Measurements from ENCODE around the gene ETFDH. TPM values are rescaled to one million over a fixed set of nuclear protein-coding genes. Genes with fewer than 3 reads are reported as not detected.
"Not testable (repeated sequence)": the region's sequence is repeated elsewhere in the genome, so short reads cannot be mapped to it uniquely, and the experiment has no call there.

The ETFDH gene
- polyA plus RNA-seq, 1 donor = 34.3 TPM

DNA sequence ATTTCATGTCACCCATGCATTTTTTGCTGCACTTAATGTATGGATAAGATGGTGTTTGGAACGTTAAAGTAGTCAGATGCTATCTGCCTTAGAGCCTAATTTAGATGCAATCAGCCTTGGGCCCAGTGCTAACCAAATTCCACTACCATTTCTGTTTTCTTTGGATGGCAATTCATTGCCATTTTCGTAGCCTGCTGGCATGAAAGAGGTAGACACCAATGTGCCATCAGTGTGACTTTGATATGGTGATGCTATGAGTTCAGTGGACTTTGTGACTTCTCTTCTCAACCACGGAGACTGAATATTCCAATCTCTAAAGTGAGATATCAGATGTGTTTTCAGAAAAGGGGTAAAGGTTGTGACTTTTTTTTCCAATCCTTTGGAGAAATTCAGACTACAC, 1.5 kb downstream of the ETFDH start:
- Histone ChIP-seq H3K36me3 (ENCODE audit: control insufficient read depth, insufficient read depth, low read length) (peaks cover 2% of the 10 kb centered on the region), H3K4me3 (ENCODE audit: low read length) (no peak overlapping the region), H3K4me1 (ENCODE audit: control insufficient read depth, insufficient read depth, low read length) (peaks cover 6% of the 10 kb centered on the region), H3K9me3 (ENCODE audit: control insufficient read depth, low read depth, low read length) (no peaks in the 10 kb centered on the region), H3K27me3 (ENCODE audit: control insufficient read depth, insufficient read depth, low read length) (no peaks in the 10 kb centered on the region), H3K27ac (ENCODE audit: low read length) (no peak overlapping the region)
- WGBS (ENCODE audit: insufficient coverage, low lambda C conversion rate) = 80% methylated on average over 2 of the region's 3 CpGs
- no peak for DNase-seq

DNA sequence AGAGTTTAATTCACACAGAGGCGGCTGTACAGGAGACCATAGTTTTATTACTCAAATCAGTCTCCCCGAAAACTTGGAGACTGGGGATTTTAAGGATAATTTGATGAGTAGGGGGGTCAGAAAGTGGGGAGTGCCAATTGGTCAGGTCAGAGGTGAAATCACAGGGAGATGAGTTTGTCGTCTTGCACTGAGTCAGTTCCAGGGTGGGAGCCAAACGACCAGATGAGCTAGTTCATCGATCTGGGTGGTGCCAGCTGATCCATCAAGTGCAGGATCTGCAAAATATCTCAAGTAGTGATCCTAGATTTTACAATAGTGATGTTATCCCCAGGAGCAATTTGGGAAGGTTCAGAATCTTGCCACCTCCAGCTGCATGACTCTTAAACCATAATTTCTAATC, 4.0 kb downstream of the ETFDH start:
- Histone ChIP-seq H3K36me3 (ENCODE audit: control insufficient read depth, insufficient read depth, low read length) (no peaks in the 10 kb centered on the region), H3K27me3 (ENCODE audit: control insufficient read depth, insufficient read depth, low read length) (no peaks in the 10 kb centered on the region), H3K9me3 (ENCODE audit: control insufficient read depth, low read depth, low read length) (no peaks in the 10 kb centered on the region), H3K4me1 (ENCODE audit: control insufficient read depth, insufficient read depth, low read length) (no peaks in the 10 kb centered on the region), H3K27ac (ENCODE audit: low read length) (no peak overlapping the region), H3K4me3 (ENCODE audit: low read length) (no peak overlapping the region)
- no peak for DNase-seq
- no CpG with 5 or more reads among the region's 5 CpGs for WGBS (ENCODE audit: insufficient coverage, low lambda C conversion rate)

DNA sequence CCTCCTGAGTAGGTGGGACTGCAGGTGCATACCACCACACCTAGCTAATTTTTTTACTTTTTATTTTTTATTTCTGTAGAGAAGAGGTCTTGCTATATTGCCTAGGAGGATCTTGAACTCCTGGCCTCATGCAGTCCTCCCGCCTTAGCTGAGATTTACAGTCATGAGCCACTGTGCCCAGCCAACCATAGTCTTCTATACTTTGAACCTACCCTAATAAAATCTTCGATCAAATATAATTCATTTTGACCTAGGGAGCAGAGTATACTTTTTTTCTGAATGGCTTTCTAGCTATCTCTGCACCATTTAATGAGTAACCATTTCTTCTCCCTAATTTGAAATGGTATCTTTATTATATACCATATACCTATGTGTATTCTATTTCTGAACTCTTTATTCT, 6.7 kb downstream of the ETFDH start:
- no peak overlapping the region for H3K4me3 ChIP-seq (ENCODE audit: low read length)
- no peaks in the 10 kb centered on the region for H3K27me3 ChIP-seq (ENCODE audit: control insufficient read depth, insufficient read depth, low read length)
- no peaks in the 10 kb centered on the region for H3K9me3 ChIP-seq (ENCODE audit: control insufficient read depth, low read depth, low read length)
- WGBS (ENCODE audit: insufficient coverage, low lambda C conversion rate) = 57% methylated on average over 1 of the region's 2 CpGs
- H3K27ac ChIP-seq (ENCODE audit: low read length) = no peak overlapping the region
- no peaks in the 10 kb centered on the region for H3K36me3 ChIP-seq (ENCODE audit: control insufficient read depth, insufficient read depth, low read length)
- no peak for DNase-seq
- no peaks in the 10 kb centered on the region for H3K4me1 ChIP-seq (ENCODE audit: control insufficient read depth, insufficient read depth, low read length)

DNA sequence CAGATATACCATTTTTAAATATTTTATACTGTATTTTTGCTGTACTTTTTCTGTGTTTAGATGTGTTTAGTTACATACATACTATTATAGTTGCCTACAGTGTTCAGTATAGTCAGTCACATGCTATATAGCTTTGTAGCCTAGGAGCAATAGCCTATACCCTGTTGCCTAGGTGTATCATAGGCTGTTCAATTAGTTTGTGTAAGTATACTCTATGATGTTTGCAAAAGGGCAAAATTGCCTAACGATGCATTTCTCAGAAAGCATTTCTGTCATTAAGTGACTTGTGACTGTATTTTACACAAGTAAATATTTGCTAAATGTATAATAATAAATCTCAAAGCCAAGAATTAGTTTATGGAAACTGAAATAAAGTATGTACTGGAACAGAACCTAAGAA, 9.5 kb downstream of the ETFDH start:
- DNase-seq = no peak
- Histone ChIP-seq H3K36me3 (ENCODE audit: control insufficient read depth, insufficient read depth, low read length) (peaks cover 7% of the 10 kb centered on the region), H3K9me3 (ENCODE audit: control insufficient read depth, low read depth, low read length) (no peaks in the 10 kb centered on the region), H3K27ac (ENCODE audit: low read length) (no peak overlapping the region), H3K4me1 (ENCODE audit: control insufficient read depth, insufficient read depth, low read length) (no peaks in the 10 kb centered on the region), H3K4me3 (ENCODE audit: low read length) (no peak overlapping the region), H3K27me3 (ENCODE audit: control insufficient read depth, insufficient read depth, low read length) (no peaks in the 10 kb centered on the region)
- no CpG with 5 or more reads among the region's 1 CpG for WGBS (ENCODE audit: insufficient coverage, low lambda C conversion rate)

DNA sequence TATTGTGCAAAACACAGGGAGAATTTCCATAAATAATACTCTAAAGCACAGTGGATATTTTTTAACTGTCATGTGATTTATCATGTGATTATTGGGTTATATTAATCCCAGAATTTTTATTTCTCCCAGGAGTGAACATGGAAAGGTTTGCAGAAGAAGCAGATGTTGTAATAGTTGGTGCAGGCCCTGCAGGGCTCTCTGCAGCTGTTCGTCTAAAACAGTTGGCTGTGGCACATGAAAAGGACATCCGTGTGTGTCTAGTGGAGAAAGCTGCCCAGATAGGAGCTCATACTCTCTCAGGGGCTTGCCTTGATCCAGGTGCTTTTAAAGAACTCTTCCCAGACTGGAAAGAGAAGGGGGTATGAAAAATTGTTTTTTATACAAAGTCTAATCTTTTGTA, 10.0 kb downstream of the ETFDH start:
- Histone ChIP-seq H3K4me3 (ENCODE audit: low read length) (no peak overlapping the region), H3K27ac (ENCODE audit: low read length) (no peak overlapping the region), H3K36me3 (ENCODE audit: control insufficient read depth, insufficient read depth, low read length) (peaks cover 9% of the 10 kb centered on the region), H3K27me3 (ENCODE audit: control insufficient read depth, insufficient read depth, low read length) (no peaks in the 10 kb centered on the region), H3K9me3 (ENCODE audit: control insufficient read depth, low read depth, low read length) (no peaks in the 10 kb centered on the region), H3K4me1 (ENCODE audit: control insufficient read depth, insufficient read depth, low read length) (no peaks in the 10 kb centered on the region)
- no CpG with 5 or more reads among the region's 2 CpGs for WGBS (ENCODE audit: insufficient coverage, low lambda C conversion rate)
- no peak for DNase-seq

DNA sequence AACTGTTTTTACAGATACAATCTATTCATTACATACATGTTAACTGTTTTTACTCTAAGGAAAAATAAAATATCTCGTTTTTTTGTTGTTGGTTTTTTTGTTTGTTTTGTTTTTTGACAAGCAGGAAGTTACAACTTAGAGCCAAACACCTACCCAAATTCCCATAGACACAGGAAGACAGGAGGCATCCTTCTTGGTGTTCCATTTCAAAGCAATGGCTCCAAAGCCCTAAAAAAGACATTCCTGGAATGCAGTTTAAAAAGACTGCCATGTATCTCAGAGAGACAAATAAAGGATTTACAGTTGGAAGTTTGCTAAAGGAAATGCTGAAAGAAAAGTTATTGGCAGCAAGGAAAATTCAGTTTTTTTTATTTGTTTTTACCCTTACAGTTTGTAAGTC, 16.7 kb downstream of the ETFDH start:
- H3K27ac ChIP-seq (ENCODE audit: low read length) = no peak overlapping the region
- no peaks in the 10 kb centered on the region for H3K9me3 ChIP-seq (ENCODE audit: control insufficient read depth, low read depth, low read length)
- no peak for DNase-seq
- WGBS (ENCODE audit: insufficient coverage, low lambda C conversion rate) = no CpG with 5 or more reads among the region's 1 CpG
- H3K4me3 ChIP-seq (ENCODE audit: low read length) = no peak overlapping the region
- peaks cover 18% of the 10 kb centered on the region for H3K36me3 ChIP-seq (ENCODE audit: control insufficient read depth, insufficient read depth, low read length)
- no peaks in the 10 kb centered on the region for H3K4me1 ChIP-seq (ENCODE audit: control insufficient read depth, insufficient read depth, low read length)
- no peaks in the 10 kb centered on the region for H3K27me3 ChIP-seq (ENCODE audit: control insufficient read depth, insufficient read depth, low read length)

DNA sequence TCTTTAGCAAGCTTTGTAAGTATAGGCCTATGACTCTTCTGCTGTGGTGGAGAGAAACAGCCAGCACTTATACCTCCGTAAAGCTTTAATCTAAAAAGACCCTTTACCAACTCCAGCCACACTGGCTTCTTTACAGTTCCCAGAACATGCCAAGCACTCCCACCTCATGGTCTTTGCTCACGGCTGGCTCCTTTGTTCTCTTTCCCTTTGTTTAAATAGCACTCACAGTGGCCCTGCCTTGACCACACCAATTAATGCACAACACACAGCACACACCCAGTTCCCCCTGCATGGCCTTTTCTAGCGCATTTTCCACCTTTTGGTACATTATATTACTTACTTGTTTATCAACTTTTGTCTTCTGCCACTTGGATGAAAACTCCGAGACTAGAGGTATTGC, 32.2 kb downstream of the ETFDH start:
- no peaks in the 10 kb centered on the region for H3K4me1 ChIP-seq (ENCODE audit: control insufficient read depth, insufficient read depth, low read length)
- H3K27me3 ChIP-seq (ENCODE audit: control insufficient read depth, insufficient read depth, low read length) = no peaks in the 10 kb centered on the region
- no peak for DNase-seq
- no CpG with 5 or more reads among the region's 4 CpGs for WGBS (ENCODE audit: insufficient coverage, low lambda C conversion rate)
- peaks cover 32% of the 10 kb centered on the region for H3K36me3 ChIP-seq (ENCODE audit: control insufficient read depth, insufficient read depth, low read length)
- H3K27ac ChIP-seq (ENCODE audit: low read length) = no peak overlapping the region
- H3K9me3 ChIP-seq (ENCODE audit: control insufficient read depth, low read depth, low read length) = no peaks in the 10 kb centered on the region
- H3K4me3 ChIP-seq (ENCODE audit: low read length) = no peak overlapping the region

DNA sequence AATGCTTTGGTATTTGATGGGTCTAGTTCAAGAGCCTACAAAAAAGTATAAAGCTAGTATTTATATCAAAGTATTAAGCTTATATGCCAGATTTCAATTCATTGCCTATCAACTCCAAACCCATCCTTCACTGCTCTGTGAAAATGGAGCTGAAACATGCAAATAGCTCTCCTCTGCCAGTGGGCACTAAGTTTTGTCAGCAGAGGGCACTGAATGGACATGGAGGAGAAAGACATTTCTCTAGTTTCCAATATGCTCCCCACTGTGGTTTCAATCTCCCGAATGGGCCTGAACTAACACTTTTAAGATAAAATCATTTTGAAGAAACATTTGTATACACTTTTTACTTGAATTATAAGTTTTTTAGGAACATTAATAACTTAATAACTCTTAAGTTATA, 38.7 kb downstream of the ETFDH start:
- Histone ChIP-seq H3K4me3 (ENCODE audit: low read length) (no peak overlapping the region), H3K9me3 (ENCODE audit: control insufficient read depth, low read depth, low read length) (no peaks in the 10 kb centered on the region), H3K27me3 (ENCODE audit: control insufficient read depth, insufficient read depth, low read length) (no peaks in the 10 kb centered on the region), H3K36me3 (ENCODE audit: control insufficient read depth, insufficient read depth, low read length) (peaks cover 64% of the 10 kb centered on the region), H3K27ac (ENCODE audit: low read length) (no peak overlapping the region), H3K4me1 (ENCODE audit: control insufficient read depth, insufficient read depth, low read length) (no peaks in the 10 kb centered on the region)
- no peak for DNase-seq
- WGBS (ENCODE audit: insufficient coverage, low lambda C conversion rate) = 100% methylated on average over 1 of the region's 1 CpG

DNA sequence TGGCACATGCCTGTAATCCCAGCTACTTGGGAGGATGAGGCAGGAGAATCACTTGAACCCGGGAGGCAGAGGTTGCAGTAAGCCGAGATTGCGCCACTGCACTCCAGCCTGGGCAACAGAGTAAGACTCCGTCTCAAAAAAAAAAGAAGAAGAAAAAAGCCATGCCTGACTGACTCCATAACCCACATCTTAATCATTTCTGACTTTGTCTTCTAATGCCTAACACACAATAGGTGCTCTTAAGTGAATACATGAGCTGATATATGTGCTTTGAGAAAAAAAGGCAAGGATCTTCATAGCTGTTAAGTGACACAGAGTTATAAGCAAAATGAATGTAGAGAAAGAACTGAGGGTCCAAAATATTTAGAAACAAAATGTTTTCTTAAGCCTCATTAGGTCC, 40.5 kb downstream of the ETFDH start:
- not testable (repeated sequence) for H3K27me3 ChIP-seq (ENCODE audit: control insufficient read depth, insufficient read depth, low read length); H3K4me3 ChIP-seq (ENCODE audit: low read length); DNase-seq; H3K27ac ChIP-seq (ENCODE audit: low read length); H3K9me3 ChIP-seq (ENCODE audit: control insufficient read depth, low read depth, low read length); H3K4me1 ChIP-seq (ENCODE audit: control insufficient read depth, insufficient read depth, low read length)
- WGBS (ENCODE audit: insufficient coverage, low lambda C conversion rate) = no CpG with 5 or more reads among the region's 4 CpGs
- peaks cover 68% of the 10 kb centered on the region for H3K36me3 ChIP-seq (ENCODE audit: control insufficient read depth, insufficient read depth, low read length)

DNA sequence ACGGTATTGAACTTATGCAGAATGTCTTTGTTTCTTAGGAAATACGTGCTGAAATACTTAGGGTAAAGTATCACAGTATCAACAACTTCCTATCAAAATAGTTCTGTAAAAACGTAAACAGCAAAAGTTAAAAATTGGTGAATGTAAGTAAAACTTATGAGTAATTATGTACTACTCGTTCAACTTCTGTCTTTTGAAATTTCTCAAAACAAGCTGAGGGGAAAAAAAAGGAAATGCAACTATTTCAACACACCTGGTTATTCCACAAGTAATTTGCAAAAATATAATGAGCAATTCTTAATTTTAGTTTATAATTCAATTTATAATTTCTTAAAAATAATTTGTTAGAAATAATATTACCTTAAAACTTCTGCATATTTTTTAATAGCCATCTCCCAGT, 42.8 kb downstream of the ETFDH start:
- Histone ChIP-seq H3K9me3 (ENCODE audit: control insufficient read depth, low read depth, low read length) (no peaks in the 10 kb centered on the region), H3K4me3 (ENCODE audit: low read length) (no peak overlapping the region), H3K36me3 (ENCODE audit: control insufficient read depth, insufficient read depth, low read length) (peaks cover 78% of the 10 kb centered on the region), H3K4me1 (ENCODE audit: control insufficient read depth, insufficient read depth, low read length) (no peaks in the 10 kb centered on the region), H3K27ac (ENCODE audit: low read length) (no peak overlapping the region), H3K27me3 (ENCODE audit: control insufficient read depth, insufficient read depth, low read length) (no peaks in the 10 kb centered on the region)
- DNase-seq = no peak
- WGBS (ENCODE audit: insufficient coverage, low lambda C conversion rate) = 98% methylated on average over 3 of the region's 4 CpGs

DNA sequence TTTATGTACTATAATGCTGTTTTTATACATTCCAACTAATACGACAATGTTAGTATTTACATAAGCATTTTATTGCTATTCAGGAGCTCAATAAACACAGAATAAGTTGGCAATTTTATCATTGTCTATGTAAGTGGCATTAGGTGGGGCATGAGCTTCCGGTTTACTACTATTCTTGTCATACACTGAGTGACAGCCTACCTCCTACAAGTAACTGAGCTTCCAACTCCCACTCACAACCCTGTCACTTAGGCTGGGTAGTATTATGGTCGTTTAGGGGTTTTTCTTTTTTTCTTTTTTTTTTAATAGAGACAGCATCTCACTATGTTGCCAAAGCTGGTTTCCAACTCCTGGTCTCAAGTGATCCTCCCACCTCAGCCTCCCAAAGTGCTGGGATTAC, 43.7 kb downstream of the ETFDH start:
- no peaks in the 10 kb centered on the region for H3K4me1 ChIP-seq (ENCODE audit: control insufficient read depth, insufficient read depth, low read length)
- H3K9me3 ChIP-seq (ENCODE audit: control insufficient read depth, low read depth, low read length) = no peaks in the 10 kb centered on the region
- DNase-seq = no peak
- WGBS (ENCODE audit: insufficient coverage, low lambda C conversion rate) = 76% methylated on average over 2 of the region's 3 CpGs
- no peaks in the 10 kb centered on the region for H3K27me3 ChIP-seq (ENCODE audit: control insufficient read depth, insufficient read depth, low read length)
- H3K27ac ChIP-seq (ENCODE audit: low read length) = no peak overlapping the region
- peaks cover 72% of the 10 kb centered on the region for H3K36me3 ChIP-seq (ENCODE audit: control insufficient read depth, insufficient read depth, low read length)
- H3K4me3 ChIP-seq (ENCODE audit: low read length) = no peak overlapping the region
